ENCODE data around the gene SERGEF.

DNA sequence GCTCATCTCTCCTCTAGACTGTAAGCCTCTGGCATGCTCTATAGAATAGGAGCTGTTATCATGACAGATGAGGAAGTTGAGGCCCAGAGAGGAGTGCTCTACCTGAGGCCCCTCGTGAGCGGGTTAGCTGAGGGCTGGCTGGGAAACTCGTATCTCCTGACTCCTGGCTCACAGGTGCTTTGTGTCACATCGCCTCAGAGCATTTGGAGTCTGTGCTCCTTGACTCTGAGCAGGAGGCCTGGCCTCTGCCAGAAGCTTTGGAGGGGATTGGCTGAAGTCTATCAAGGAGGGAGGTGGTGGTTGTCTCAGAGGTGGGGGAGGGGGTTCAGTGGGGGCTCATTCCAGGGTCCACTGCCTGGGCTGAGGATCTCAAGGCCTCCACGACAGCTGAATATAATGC, 270.8 kb downstream of the SERGEF start:
- TF ChIP-seq POLR2A (IDR thresholded peaks at IDR 0.05), result no peak
- TF ChIP-seq, protein P1, sequence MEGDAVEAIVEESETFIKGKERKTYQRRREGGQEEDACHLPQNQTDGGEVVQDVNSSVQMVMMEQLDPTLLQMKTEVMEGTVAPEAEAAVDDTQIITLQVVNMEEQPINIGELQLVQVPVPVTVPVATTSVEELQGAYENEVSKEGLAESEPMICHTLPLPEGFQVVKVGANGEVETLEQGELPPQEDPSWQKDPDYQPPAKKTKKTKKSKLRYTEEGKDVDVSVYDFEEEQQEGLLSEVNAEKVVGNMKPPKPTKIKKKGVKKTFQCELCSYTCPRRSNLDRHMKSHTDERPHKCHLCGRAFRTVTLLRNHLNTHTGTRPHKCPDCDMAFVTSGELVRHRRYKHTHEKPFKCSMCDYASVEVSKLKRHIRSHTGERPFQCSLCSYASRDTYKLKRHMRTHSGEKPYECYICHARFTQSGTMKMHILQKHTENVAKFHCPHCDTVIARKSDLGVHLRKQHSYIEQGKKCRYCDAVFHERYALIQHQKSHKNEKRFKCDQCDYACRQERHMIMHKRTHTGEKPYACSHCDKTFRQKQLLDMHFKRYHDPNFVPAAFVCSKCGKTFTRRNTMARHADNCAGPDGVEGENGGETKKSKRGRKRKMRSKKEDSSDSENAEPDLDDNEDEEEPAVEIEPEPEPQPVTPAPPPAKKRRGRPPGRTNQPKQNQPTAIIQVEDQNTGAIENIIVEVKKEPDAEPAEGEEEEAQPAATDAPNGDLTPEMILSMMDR (IDR thresholded peaks at IDR 0.05), result no peak

Measured in body of pancreas (tissue), 4 donors.